GM12891 (cell line): ENCODE data around the gene PIK3CB.

Source experiments
- POLR2AphosphoS5 ChIP-seq: IDR thresholded peaks from 2 replicates; pipeline ENCODE4 v1.6.1; 2011; ENCODE audit warnings: low read depth, low read length, control low read depth
- TAF1 ChIP-seq: IDR thresholded peaks from 2 replicates; pipeline ENCODE4 v1.6.1; 2011; ENCODE audit warnings: low read depth, low read length, control low read depth

- TF ChIP-seq TAF1 (no peak), POLR2AphosphoS5 (no peak)
Measured at GRCh38 chr3:138649134-138649533, 185.6 kb downstream of the PIK3CB start.
